Stimulated activated naive CD8-positive, alpha-beta T cell treated with anti-CD3 and anti-CD28 coated beads, Interleukin-15, amount 100 ng/mL, for 72 hours (primary cell): ENCODE measurements around the gene CTNS.

Experiments used
- ATAC-seq: fragments of 150-1000 bp; cut with Tn5 transposase; 2 replicates; pipeline ENCODE4 v1.10.0; 2021; ENCODE audit warnings: mild to moderate bottlenecking, moderate library complexity
- DNase-seq, 2 donors: peaks; one replicate each; pipeline ENCODE4 v3.0.0; 2021 to 2022
- H3K27ac Mint-ChIP-seq, 2 donors: one replicate each; pipeline ENCODE4 v1.8.0; 2022; ENCODE audit warnings: mild to moderate bottlenecking in 2 of 2, mixed read lengths in 2 of 2, moderate library complexity in 2 of 2
- H3K27me3 Mint-ChIP-seq: one replicate; pipeline ENCODE4 v1.8.0; 2022; ENCODE audit warnings: mixed read lengths
- H3K4me1 Mint-ChIP-seq: one replicate; pipeline ENCODE4 v1.8.0; 2022; ENCODE audit warnings: mild to moderate bottlenecking, mixed read lengths
- H3K4me3 Mint-ChIP-seq, 2 donors: one replicate each; pipeline ENCODE4 v1.8.0; 2022; ENCODE audit warnings: mild to moderate bottlenecking in 2 of 2, mixed read lengths in 2 of 2, moderate library complexity in 1 of 2
- H3K9me3 Mint-ChIP-seq, 2 donors: one replicate each; pipeline ENCODE4 v1.8.0; 2022; ENCODE audit warnings: mixed read lengths in 2 of 2

The CTNS gene

GRCh38 chr17:3682033-3682432, 45.5 kb downstream of the CTNS start:
- ATAC-seq (no peak), DNase-seq (no peak)
- H3K27ac Mint-ChIP-seq = peak overlapping the region in 1 of 2 donors; percentile 48
- no peaks in the 10 kb centered on the region for H3K9me3 Mint-ChIP-seq
- no peak overlapping the region for H3K4me3 Mint-ChIP-seq
- no peaks in the 10 kb centered on the region for H3K27me3 Mint-ChIP-seq
- H3K4me1 Mint-ChIP-seq = peaks cover 22% of the 10 kb centered on the region

- peak overlapping the region; percentile 42 to 80 for H3K27ac Mint-ChIP-seq
- H3K9me3 Mint-ChIP-seq = no peaks in the 10 kb centered on the region
- peak; percentile 90 for ATAC-seq
- no peaks in the 10 kb centered on the region for H3K27me3 Mint-ChIP-seq
- H3K4me1 Mint-ChIP-seq = peaks cover 22% of the 10 kb centered on the region
- no peak overlapping the region for H3K4me3 Mint-ChIP-seq
- peak; percentile 69 to 71 for DNase-seq
Measured at GRCh38 chr17:3683054-3683511, 46.5 kb downstream of the CTNS start.

GRCh38 chr17:3685174-3685573, 48.6 kb downstream of the CTNS start:
- ATAC-seq = no peak
- Mint-ChIP-seq H3K4me1 (peaks cover 22% of the 10 kb centered on the region), H3K4me3 (no peak overlapping the region), H3K9me3 (no peaks in the 10 kb centered on the region), H3K27ac (no peak overlapping the region), H3K27me3 (no peaks in the 10 kb centered on the region)
- DNase-seq = no peak

- H3K4me1 Mint-ChIP-seq = peaks cover 28% of the 10 kb centered on the region
Measured at GRCh38 chr17:3688027-3688553, 51.5 kb downstream of the CTNS start.

GRCh38 chr17:3688852-3689261, 52.3 kb downstream of the CTNS start:
- Mint-ChIP-seq H3K27me3 (no peaks in the 10 kb centered on the region), H3K4me1 (peaks cover 28% of the 10 kb centered on the region), H3K4me3 (no peak overlapping the region), H3K27ac (no peak overlapping the region), H3K9me3 (no peaks in the 10 kb centered on the region)
- ATAC-seq (no peak), DNase-seq (no peak)

More at GRCh38 chr17:3688027-3688553, 51.5 kb downstream of the CTNS start:
- H3K9me3 Mint-ChIP-seq = no peaks in the 10 kb centered on the region
- peak overlapping the region in 1 of 2 donors; percentile 72 for H3K27ac Mint-ChIP-seq
- H3K27me3 Mint-ChIP-seq = no peaks in the 10 kb centered on the region
- no peak overlapping the region for H3K4me3 Mint-ChIP-seq
- ATAC-seq = no peak
- DNase-seq = no peak

- DNase-seq (no peak), ATAC-seq (no peak)
- H3K9me3 Mint-ChIP-seq = no peaks in the 10 kb centered on the region
- H3K27ac Mint-ChIP-seq = no peak overlapping the region
- peaks cover 33% of the 10 kb centered on the region for H3K4me1 Mint-ChIP-seq
- H3K4me3 Mint-ChIP-seq = no peak overlapping the region
- no peaks in the 10 kb centered on the region for H3K27me3 Mint-ChIP-seq
Measured at GRCh38 chr17:3689262-3690093, 52.9 kb downstream of the CTNS start.

- no peak for ATAC-seq
- Mint-ChIP-seq H3K4me3 (no peak overlapping the region), H3K27ac (no peak overlapping the region)
Measured at GRCh38 chr17:3690094-3690715, 53.6 kb downstream of the CTNS start.

GRCh38 chr17:3691617-3692067, 55.1 kb downstream of the CTNS start:
- Mint-ChIP-seq H3K4me1 (peaks cover 45% of the 10 kb centered on the region), H3K27me3 (no peaks in the 10 kb centered on the region), H3K9me3 (no peaks in the 10 kb centered on the region), H3K27ac (no peak overlapping the region), H3K4me3 (no peak overlapping the region)
- DNase-seq (no peak), ATAC-seq (no peak)

More at GRCh38 chr17:3690094-3690715, 53.6 kb downstream of the CTNS start:
- no peak for DNase-seq
- Mint-ChIP-seq H3K9me3 (no peaks in the 10 kb centered on the region), H3K27me3 (no peaks in the 10 kb centered on the region), H3K4me1 (peaks cover 39% of the 10 kb centered on the region)

GRCh38 chr17:3692346-3692745, 55.8 kb downstream of the CTNS start:
- no peak for ATAC-seq
- H3K4me1 Mint-ChIP-seq = peaks cover 52% of the 10 kb centered on the region
- no peaks in the 10 kb centered on the region for H3K9me3 Mint-ChIP-seq
- H3K27ac Mint-ChIP-seq = no peak overlapping the region
- no peaks in the 10 kb centered on the region for H3K27me3 Mint-ChIP-seq
- H3K4me3 Mint-ChIP-seq = peak overlapping the region in 1 of 2 donors; percentile 47
- no peak for DNase-seq

GRCh38 chr17:3693141-3693540, 56.6 kb downstream of the CTNS start:
- DNase-seq (no peak), ATAC-seq (no peak)
- Mint-ChIP-seq H3K9me3 (peaks cover 3 to 5% of the 10 kb centered on the region in 2 donors), H3K4me3 (peak overlapping the region; percentile 24 to 95), H3K27ac (no peak overlapping the region), H3K4me1 (peaks cover 52% of the 10 kb centered on the region), H3K27me3 (no peaks in the 10 kb centered on the region)

- Mint-ChIP-seq H3K4me1 (peaks cover 52% of the 10 kb centered on the region), H3K27me3 (no peaks in the 10 kb centered on the region), H3K27ac (peak overlapping the region; percentile 27 to 61), H3K9me3 (peaks cover 5 to 9% of the 10 kb centered on the region in 2 donors), H3K4me3 (peak overlapping the region; percentile 92 to 95)
- DNase-seq (peak; percentile 74 to 94), ATAC-seq (peak; percentile 92)
Measured at GRCh38 chr17:3693829-3694231, 57.3 kb downstream of the CTNS start.

- DNase-seq (peak in 1 of 2 donors; percentile 29), ATAC-seq (peak; percentile 11)
- Mint-ChIP-seq H3K4me1 (peaks cover 61% of the 10 kb centered on the region), H3K9me3 (peaks cover 5 to 9% of the 10 kb centered on the region in 2 donors), H3K27me3 (no peaks in the 10 kb centered on the region), H3K4me3 (peak overlapping the region; percentile 92 to 95), H3K27ac (peak overlapping the region; percentile 82 to 95)
Measured at GRCh38 chr17:3695129-3695722, 58.7 kb downstream of the CTNS start.

- Mint-ChIP-seq H3K9me3 (peaks cover 5 to 9% of the 10 kb centered on the region in 2 donors), H3K4me1 (peaks cover 57% of the 10 kb centered on the region)
- DNase-seq = peak; percentile 50 to 63
Measured at GRCh38 chr17:3695723-3696411, 59.3 kb downstream of the CTNS start, which contains the start of gene P2RX5. Gene P2RX5, minus strand, starts transcription at chr17:3696155. Its CDS starts 150 bp downstream, at chr17:3696005.

GRCh38 chr17:3697103-3697476, 60.5 kb downstream of the CTNS start:
- peaks cover 5 to 11% of the 10 kb centered on the region in 2 donors for H3K9me3 Mint-ChIP-seq
- no peak for DNase-seq
- H3K27me3 Mint-ChIP-seq = no peaks in the 10 kb centered on the region
- H3K4me1 Mint-ChIP-seq = peaks cover 50% of the 10 kb centered on the region
- no peak overlapping the region for H3K4me3 Mint-ChIP-seq
- no peak for ATAC-seq
- peak overlapping the region in 1 of 2 donors; percentile 42 for H3K27ac Mint-ChIP-seq

More at GRCh38 chr17:3695723-3696411, 59.3 kb downstream of the CTNS start, which contains the start of gene P2RX5:
- Mint-ChIP-seq H3K27ac (peak within 1 kb of the TSS; percentile 92 to 96), H3K4me3 (peak within 1 kb of the TSS; percentile 92 to 95), H3K27me3 (no peaks in the 10 kb centered on the region)
- peak; percentile 63 for ATAC-seq

GRCh38 chr17:3698139-3698538, 61.6 kb downstream of the CTNS start:
- no peak overlapping the region for H3K27ac Mint-ChIP-seq
- peaks cover 10 to 17% of the 10 kb centered on the region in 2 donors for H3K9me3 Mint-ChIP-seq
- H3K27me3 Mint-ChIP-seq = no peaks in the 10 kb centered on the region
- no peak overlapping the region for H3K4me3 Mint-ChIP-seq
- DNase-seq = no peak
- no peak for ATAC-seq
- peaks cover 41% of the 10 kb centered on the region for H3K4me1 Mint-ChIP-seq
